B cell (primary cell): ENCODE results near the gene SLC18B1. TPM values are rescaled to one million over a fixed set of nuclear protein-coding genes. Genes with fewer than 3 reads are reported as not detected.
A peak's percentile ranks its signal among the peaks of the same experiment; 100 is the strongest.

Source experiments
- ATAC-seq: fragments of 200-7000 bp; cut with Tn5 transposase; one replicate; pipeline ENCODE4 v1.10.0; 2021; ENCODE audit warnings: low read depth, mild to moderate bottlenecking, moderate number of reproducible peaks, moderate library complexity
- CTCF ChIA-PET: fragments of 350-600 bp; sonication (Branson Sonifier 250); formaldehyde crosslinking; loops from one replicate; lab custom pipeline; 2021; ENCODE audit warnings: antibody characterized with exemption, inconsistent platforms; lab: Charles Lee
- POLR2A ChIA-PET: fragments of 350-600 bp; sonication (Branson Sonifier 250); formaldehyde crosslinking; loops from one replicate; lab custom pipeline; 2021; ENCODE audit warnings: antibody characterized with exemption; lab: Charles Lee
- DNase-seq: peaks from one replicate; pipeline ENCODE4 v3.0.0; 2013
- H2AFZ ChIP-seq: 2 replicates; pipeline ENCODE4 v1.6.1; 2012; ENCODE audit warnings: mild to moderate bottlenecking, low read depth, low read length; ENCODE audit not compliant: insufficient read depth, poor library complexity, severe bottlenecking
- H3K27ac ChIP-seq, 2 donors: 1 replicate in 1 of 2; 2 replicates in 1 of 2; pipeline ENCODE4 v1.5.1; 2012 to 2013; ENCODE audit warnings: low read length in 2 of 2, mild to moderate bottlenecking in 2 of 2, moderate library complexity in 1 of 2
- H3K27me3 ChIP-seq, 4 experiments: fragments of 200-600 bp in 1 of 4; sonication (generic) in 1 of 4; replicated peaks in 1 of 4; 1 replicate in 2 of 4; 2 replicates in 2 of 4; pipeline versions ENCODE4 v1.6.1 to v1.7.0; 2013 to 2016; ENCODE audit warnings: low read length in 3 of 4, mild to moderate bottlenecking in 2 of 4, mixed read lengths in 1 of 4, moderate library complexity in 1 of 4; ENCODE audit not compliant: insufficient read depth in 4 of 4, control insufficient read depth in 3 of 4; ENCODE audit errors: control extremely low read depth in 1 of 4
- H3K36me3 ChIP-seq, 2 experiments: replicated peaks in 1 of 2; 1 replicate in 1 of 2; 2 replicates in 1 of 2; pipeline versions ENCODE4 v1.6.1 to v1.7.1; 2013; ENCODE audit warnings: low read length in 1 of 2; ENCODE audit not compliant: insufficient read depth in 2 of 2, control insufficient read depth in 1 of 2; ENCODE audit errors: control extremely low read depth in 1 of 2, extremely low read depth in 1 of 2
- H3K4me1 ChIP-seq, 2 donors: fragments of 200-600 bp in 1 of 2; sonication (generic) in 1 of 2; 1 replicate in 1 of 2; 2 replicates in 1 of 2; pipeline versions ENCODE4 v1.5.1 to v1.6.1; 2013 to 2017; ENCODE audit warnings: low read length in 2 of 2; ENCODE audit not compliant: control insufficient read depth in 2 of 2, insufficient read depth in 2 of 2
- H3K4me2 ChIP-seq: replicated peaks from 2 replicates; pipeline ENCODE3; 2012; ENCODE audit warnings: mild to moderate bottlenecking, low read depth, low read length; ENCODE audit not compliant: poor library complexity, severe bottlenecking
- H3K4me3 ChIP-seq, 5 experiments: fragments of 200-600 bp in 1 of 5; sonication (generic) in 1 of 5; 1 replicate in 3 of 5; 2 replicates in 2 of 5; pipeline versions ENCODE4 v1.5.1 to v1.7.0; 2011 to 2016; ENCODE audit warnings: low read length in 4 of 5, mild to moderate bottlenecking in 4 of 5, low read depth in 2 of 5, control low read depth in 1 of 5, moderate library complexity in 1 of 5; ENCODE audit not compliant: insufficient read depth in 1 of 5; ENCODE audit errors: control extremely low read depth in 1 of 5, extremely low read depth in 1 of 5
- H3K79me2 ChIP-seq: fragments of 200-600 bp; sonication (generic); one replicate; pipeline ENCODE4 v1.6.0; 2016; ENCODE audit warnings: low read length; ENCODE audit not compliant: control insufficient read depth, insufficient read depth
- H3K9ac ChIP-seq: fragments of 200-600 bp; sonication (generic); 2 replicates; pipeline ENCODE4 v1.6.1; 2017; ENCODE audit warnings: mild to moderate bottlenecking, low read length, moderate library complexity
- H3K9me3 ChIP-seq, 3 donors: one replicate each; pipeline versions ENCODE4 v1.6.1 to v1.7.1; 2013; ENCODE audit warnings: low read length in 2 of 3; ENCODE audit not compliant: control insufficient read depth in 2 of 3, insufficient read depth in 1 of 3; ENCODE audit errors: control extremely low read depth in 1 of 3
- H4K20me1 ChIP-seq: 2 replicates; pipeline ENCODE4 v1.6.0; 2012; ENCODE audit warnings: mild to moderate bottlenecking, low read length; ENCODE audit not compliant: insufficient read depth, control insufficient read depth, poor library complexity, severe bottlenecking
- H3K27ac Mint-ChIP-seq: one replicate; pipeline ENCODE4 v1.8.0; 2021; ENCODE audit warnings: mixed read lengths
- H3K27me3 Mint-ChIP-seq: one replicate; pipeline ENCODE4 v1.8.0; 2021; ENCODE audit warnings: mixed read lengths
- H3K4me1 Mint-ChIP-seq: one replicate; pipeline ENCODE4 v1.8.0; 2021; ENCODE audit warnings: mixed read lengths
- H3K4me3 Mint-ChIP-seq: one replicate; pipeline ENCODE4 v1.8.0; 2021; ENCODE audit warnings: mixed read lengths
- H3K9me3 Mint-ChIP-seq: one replicate; pipeline ENCODE4 v1.8.0; 2022; ENCODE audit warnings: mixed read lengths; ENCODE audit not compliant: insufficient read depth
- CTCF ChIP-seq: fragments of 200-600 bp; IDR thresholded peaks from one replicate; pipeline ENCODE4 v1.8.0; 2022; ENCODE audit warnings: antibody characterized with exemption, mild to moderate bottlenecking
- EZH2 ChIP-seq: IDR thresholded peaks from 2 replicates; pipeline ENCODE4 v1.6.1; 2012; ENCODE audit warnings: borderline replicate concordance, low read depth, mild to moderate bottlenecking, moderate library complexity, low read length; ENCODE audit not compliant: insufficient read depth, poor library complexity, severe bottlenecking
- WGBS: methylation state at CpG from one replicate; pipeline ENCODE4 v1.1.5; 2013; ENCODE audit warnings: missing lambda C conversion rate; ENCODE audit not compliant: insufficient coverage; 5-methylcytosine and 5-hydroxymethylcytosine counted together
- intact Hi-C: fragments of 100-400 bp; cut with micrococcal nuclease; formaldehyde crosslinking; loops from one replicate; pipeline ENCODE4 v1.10.0; 2022
- polyA plus RNA-seq: library from polyadenylated mRNA; depleted of rRNA; stranded (reverse); fragments of >200 nt; gene quantifications from 2 replicates; pipeline ENCODE4 v1.2.3, GENCODE V29; 2012
- total RNA-seq, 2 donors: library from RNA; stranded (reverse); fragments of 120-200 nt in 1 of 2; gene quantifications; 1 replicate in 1 of 2; 2 replicates in 1 of 2; pipeline versions ENCODE4 v1.2.3 to v1.2.4, GENCODE V29; 2013 to 2022

Gene SLC18B1
- total and polyA plus RNA-seq, 2 donors (not counting 1 experiment from before 2014, with no cell fraction given): 9.6 to 21.4 TPM

- Histone ChIP-seq H3K9me3 (no peaks in the 10 kb centered on the region), H3K4me3 (peak overlapping the region; percentile 72 to 100 (median 83)), H4K20me1 (peaks cover 22% of the 10 kb centered on the region), H2AFZ (peak overlapping the region; percentile 71), H3K9ac (peak overlapping the region; percentile 68), H3K27me3 (no peaks in the 10 kb centered on the region), H3K79me2 (peaks cover 19% of the 10 kb centered on the region), H3K36me3 (peaks cover 0 to 20% of the 10 kb centered on the region in 2 experiments), H3K27ac (peak overlapping the region; percentile 65 to 82), H3K4me2 (peak overlapping the region; percentile 74), H3K4me1 (peaks cover 25% of the 10 kb centered on the region in 2 donors)
- H3K27me3 Mint-ChIP-seq: peaks cover 6% of the 10 kb centered on the region
- peaks cover 45% of the 10 kb centered on the region for H3K4me1 Mint-ChIP-seq
- CTCF ChIA-PET: interaction anchor here (0.7 to 3.0 kb wide), 9 partner anchors 9 to 282 kb away, joined by 3 to 33 read pairs (median 5); partner anchors contain the start of genes SLC18B1 and VNN2
- intact Hi-C loops: loop anchor here (1.0 to 10.0 kb wide), 4 partner anchors 49 to 898 kb away; no protein-coding TSS in a partner anchor
- H3K27ac Mint-ChIP-seq: peak overlapping the region; percentile 98
- no peak for ATAC-seq
- TF ChIP-seq CTCF: no peak
- no peak for TF ChIP-seq EZH2
- H3K9me3 Mint-ChIP-seq: no peaks in the 10 kb centered on the region
- WGBS: 0% methylated on average over 4 of the region's 5 CpGs
- H3K4me3 Mint-ChIP-seq: peak overlapping the region; percentile 98
- POLR2A ChIA-PET: interaction anchor here (0.6 to 5.2 kb wide), 5 partner anchors 14 to 403 kb away, joined by 3 to 70 read pairs (median 8); partner anchors contain the start of genes SLC18B1 and STX7
- no peak for DNase-seq
Measured at GRCh38 chr6:132812756-132813172, 14.3 kb upstream of the SLC18B1 start.

- peak overlapping the region; percentile 71 for H2AFZ ChIP-seq
- H3K27ac ChIP-seq: peak overlapping the region; percentile 65 to 82
- no peaks in the 10 kb centered on the region for H3K27me3 ChIP-seq
- peak overlapping the region; percentile 68 for H3K9ac ChIP-seq
- H3K4me3 ChIP-seq: peak overlapping the region; percentile 72 to 100 (median 83)
- H3K4me1 ChIP-seq: peaks cover 25% of the 10 kb centered on the region in 2 donors
- intact Hi-C loops: loop anchor here (5.0 to 10.0 kb wide), 3 partner anchors 145 to 897 kb away; no protein-coding TSS in a partner anchor
- ATAC-seq (no peak), DNase-seq (no peak)
- ChIA-PET CTCF (interaction anchor here (0.7 to 3.0 kb wide), 8 partner anchors 8 to 282 kb away, joined by 3 to 33 read pairs (median 5); partner anchors contain the start of gene SLC18B1), POLR2A (interaction anchor here (0.7 to 5.2 kb wide), 3 partner anchors 13 to 299 kb away, joined by 8 to 70 read pairs (median 27); partner anchors contain the start of genes SLC18B1 and STX7)
- no peaks in the 10 kb centered on the region for H3K9me3 ChIP-seq
- Mint-ChIP-seq H3K4me1 (peaks cover 40% of the 10 kb centered on the region), H3K27ac (peak overlapping the region; percentile 98), H3K27me3 (peaks cover 8% of the 10 kb centered on the region), H3K4me3 (peak overlapping the region; percentile 98), H3K9me3 (no peaks in the 10 kb centered on the region)
- no peak for TF ChIP-seq CTCF
- WGBS: 0% methylated on average over 1 of the region's 2 CpGs
- H3K4me2 ChIP-seq: peak overlapping the region; percentile 74
- peaks cover 22% of the 10 kb centered on the region for H4K20me1 ChIP-seq
- H3K36me3 ChIP-seq: peaks cover 0 to 16% of the 10 kb centered on the region in 2 experiments
- peaks cover 19% of the 10 kb centered on the region for H3K79me2 ChIP-seq
Measured at GRCh38 chr6:132812255-132812732, 13.9 kb upstream of the SLC18B1 start.
